ENCODE data around the gene PLCB1.

DNA sequence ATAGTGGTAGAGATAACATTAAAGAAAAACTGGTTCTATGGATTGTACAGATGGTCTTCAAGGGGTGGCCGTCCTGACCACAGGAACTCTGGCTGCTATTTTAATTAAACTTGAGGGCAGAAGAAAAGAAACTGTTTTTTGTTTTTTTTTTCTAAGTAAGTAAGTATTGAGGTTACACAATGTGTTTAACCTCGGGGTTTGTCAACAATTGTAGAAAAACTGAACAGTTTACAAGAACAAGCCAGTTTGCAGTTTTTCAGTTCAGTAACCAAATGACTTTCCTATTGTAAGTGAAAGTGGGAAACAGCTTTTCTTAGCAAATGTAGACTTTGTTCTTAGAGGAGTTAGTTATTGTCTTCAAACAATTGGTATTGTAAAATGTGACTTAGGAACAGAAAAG lies 77.0 kb downstream of the PLCB1 start:
- TF ChIP-seq, protein P1, sequence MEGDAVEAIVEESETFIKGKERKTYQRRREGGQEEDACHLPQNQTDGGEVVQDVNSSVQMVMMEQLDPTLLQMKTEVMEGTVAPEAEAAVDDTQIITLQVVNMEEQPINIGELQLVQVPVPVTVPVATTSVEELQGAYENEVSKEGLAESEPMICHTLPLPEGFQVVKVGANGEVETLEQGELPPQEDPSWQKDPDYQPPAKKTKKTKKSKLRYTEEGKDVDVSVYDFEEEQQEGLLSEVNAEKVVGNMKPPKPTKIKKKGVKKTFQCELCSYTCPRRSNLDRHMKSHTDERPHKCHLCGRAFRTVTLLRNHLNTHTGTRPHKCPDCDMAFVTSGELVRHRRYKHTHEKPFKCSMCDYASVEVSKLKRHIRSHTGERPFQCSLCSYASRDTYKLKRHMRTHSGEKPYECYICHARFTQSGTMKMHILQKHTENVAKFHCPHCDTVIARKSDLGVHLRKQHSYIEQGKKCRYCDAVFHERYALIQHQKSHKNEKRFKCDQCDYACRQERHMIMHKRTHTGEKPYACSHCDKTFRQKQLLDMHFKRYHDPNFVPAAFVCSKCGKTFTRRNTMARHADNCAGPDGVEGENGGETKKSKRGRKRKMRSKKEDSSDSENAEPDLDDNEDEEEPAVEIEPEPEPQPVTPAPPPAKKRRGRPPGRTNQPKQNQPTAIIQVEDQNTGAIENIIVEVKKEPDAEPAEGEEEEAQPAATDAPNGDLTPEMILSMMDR (IDR thresholded peaks at IDR 0.05) = no peak
- TF ChIP-seq, protein P2, sequence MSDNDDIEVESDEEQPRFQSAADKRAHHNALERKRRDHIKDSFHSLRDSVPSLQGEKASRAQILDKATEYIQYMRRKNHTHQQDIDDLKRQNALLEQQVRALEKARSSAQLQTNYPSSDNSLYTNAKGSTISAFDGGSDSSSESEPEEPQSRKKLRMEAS (CRISPR knock-in tag; IDR thresholded peaks at IDR 0.05) = no peak
- TF ChIP-seq CREM (CRISPR knock-in tag; IDR thresholded peaks at IDR 0.05) = no peak
- no peak for TF ChIP-seq NR2C2 (CRISPR knock-in tag; IDR thresholded peaks at IDR 0.05)
- no peak for TF ChIP-seq ZBTB21 (CRISPR knock-in tag; IDR thresholded peaks at IDR 0.05; ENCODE audit: borderline replicate concordance)

Data from WTC11 (cell line).